Measurements from ENCODE around the gene ABCC6.
"Not testable (repeated sequence)": the region's sequence is repeated elsewhere in the genome, so short reads cannot be mapped to it uniquely, and the experiment has no call there.

Gene ABCC6

DNA sequence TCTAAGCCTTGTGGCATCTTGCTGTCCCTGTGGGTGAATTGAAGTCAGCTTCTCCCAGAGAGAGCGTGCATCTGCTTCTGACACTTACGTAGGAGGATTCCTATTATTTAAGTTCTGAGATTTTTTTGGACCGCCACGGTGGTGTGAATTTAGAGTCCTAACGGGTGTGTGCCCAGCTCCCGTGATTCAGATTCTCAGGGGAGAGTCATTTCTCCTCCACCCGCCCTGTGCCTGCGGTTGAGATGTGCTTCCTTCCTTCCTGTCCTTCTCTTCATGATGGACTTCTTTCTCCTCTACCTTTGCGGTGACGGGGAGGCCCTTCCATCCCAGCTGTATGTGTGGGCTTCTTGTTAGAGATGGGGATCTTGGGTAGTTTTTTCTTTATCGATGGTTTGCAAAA lies 20.6 kb upstream of the ABCC6 start:
- CTCF ChIA-PET; POLR2A ChIA-PET (ENCODE audit: low non-redundant PET); H3K27ac ChIP-seq; DNase-seq (ENCODE audit: low spot score): not testable (repeated sequence)

DNA sequence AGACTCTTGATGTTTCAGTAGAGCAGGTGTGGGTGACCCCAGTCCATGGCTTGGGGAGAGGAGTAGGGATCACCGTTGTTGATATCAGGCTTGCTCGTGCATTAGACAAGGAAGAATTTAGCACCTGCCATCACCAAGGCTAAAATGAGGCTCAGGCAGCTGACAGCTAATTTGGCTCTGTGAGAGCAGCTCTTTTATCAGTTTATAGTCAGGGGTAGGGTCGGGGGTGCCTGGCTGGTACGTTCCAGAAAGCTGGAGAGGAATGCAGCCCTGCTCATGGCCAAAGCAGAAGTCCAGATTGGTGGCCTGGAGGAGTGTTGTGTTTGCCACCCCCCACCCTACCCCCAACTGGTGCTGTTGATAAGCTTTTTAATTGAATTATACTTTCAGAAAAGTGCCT lies 17.4 kb upstream of the ABCC6 start:
- DNase-seq (ENCODE audit: low spot score); CTCF ChIA-PET; POLR2A ChIA-PET (ENCODE audit: low non-redundant PET); H3K27ac ChIP-seq: not testable (repeated sequence)

DNA sequence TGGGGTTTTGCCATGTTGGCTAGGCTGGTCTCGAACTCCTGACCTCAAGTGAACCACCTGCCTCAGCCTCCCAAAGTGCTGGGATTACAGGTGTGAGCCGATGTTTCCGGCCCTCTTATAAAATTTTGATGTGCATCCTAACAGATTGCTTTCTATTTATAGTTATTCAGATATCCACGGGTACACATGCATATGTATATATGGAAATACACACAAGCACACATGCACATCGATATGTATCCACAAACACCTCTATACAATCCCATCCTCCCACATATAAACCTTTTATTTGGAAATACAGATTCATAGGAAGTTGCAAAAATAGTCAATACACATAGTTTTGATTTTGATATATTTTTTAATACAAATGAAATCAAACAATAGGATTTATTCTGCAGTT lies 14.4 kb upstream of the ABCC6 start:
- H3K27ac ChIP-seq; CTCF ChIA-PET; DNase-seq (ENCODE audit: low spot score); POLR2A ChIA-PET (ENCODE audit: low non-redundant PET): not testable (repeated sequence)

DNA sequence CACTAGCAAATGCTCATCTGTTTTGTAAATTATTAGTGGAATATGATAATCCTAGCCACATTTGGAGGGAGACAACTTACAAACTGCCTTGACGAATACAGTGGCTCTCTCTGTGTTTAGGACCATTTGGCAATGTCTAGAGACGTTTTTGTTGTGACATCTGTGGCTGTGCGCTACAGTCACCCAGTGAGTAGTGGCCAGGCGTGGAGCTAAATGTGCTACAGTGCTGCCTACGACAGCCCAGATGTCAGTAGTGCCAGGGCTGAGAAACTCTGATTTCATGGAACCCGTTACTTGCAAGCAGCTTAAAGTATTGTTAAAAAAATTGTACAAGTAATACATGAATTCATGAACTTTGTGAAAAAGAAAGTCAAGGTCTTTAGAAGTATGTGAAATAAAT lies 13.8 kb upstream of the ABCC6 start:
- DNase-seq (ENCODE audit: low spot score); POLR2A ChIA-PET (ENCODE audit: low non-redundant PET); CTCF ChIA-PET; H3K27ac ChIP-seq: not testable (repeated sequence)

DNA sequence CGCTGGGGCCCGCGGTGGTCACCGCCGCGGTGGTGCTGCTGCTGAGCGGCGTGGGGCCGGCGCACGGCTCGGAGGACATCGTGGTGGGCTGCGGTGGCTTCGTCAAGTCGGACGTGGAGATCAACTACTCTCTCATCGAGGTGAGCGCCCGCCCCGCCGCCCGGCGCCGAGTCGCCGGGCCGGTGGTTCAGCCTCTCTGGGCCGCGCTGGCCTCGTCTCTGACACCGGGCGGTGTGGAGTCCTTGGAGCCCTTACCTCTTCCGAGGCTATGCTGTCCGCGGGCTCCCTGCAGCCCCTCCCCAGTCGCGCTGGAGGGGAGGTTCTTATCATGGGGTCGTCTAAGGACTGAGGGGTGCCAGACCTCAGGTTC lies 9.4 kb upstream of the ABCC6 start:
- H3K27ac ChIP-seq; POLR2A ChIA-PET (ENCODE audit: low non-redundant PET); DNase-seq (ENCODE audit: low spot score): not testable (repeated sequence)
- CTCF ChIA-PET: interaction anchor here (0.6 kb wide), 1 partner anchor 144 kb away, joined by 3 read pairs; no protein-coding TSS in a partner anchor

DNA sequence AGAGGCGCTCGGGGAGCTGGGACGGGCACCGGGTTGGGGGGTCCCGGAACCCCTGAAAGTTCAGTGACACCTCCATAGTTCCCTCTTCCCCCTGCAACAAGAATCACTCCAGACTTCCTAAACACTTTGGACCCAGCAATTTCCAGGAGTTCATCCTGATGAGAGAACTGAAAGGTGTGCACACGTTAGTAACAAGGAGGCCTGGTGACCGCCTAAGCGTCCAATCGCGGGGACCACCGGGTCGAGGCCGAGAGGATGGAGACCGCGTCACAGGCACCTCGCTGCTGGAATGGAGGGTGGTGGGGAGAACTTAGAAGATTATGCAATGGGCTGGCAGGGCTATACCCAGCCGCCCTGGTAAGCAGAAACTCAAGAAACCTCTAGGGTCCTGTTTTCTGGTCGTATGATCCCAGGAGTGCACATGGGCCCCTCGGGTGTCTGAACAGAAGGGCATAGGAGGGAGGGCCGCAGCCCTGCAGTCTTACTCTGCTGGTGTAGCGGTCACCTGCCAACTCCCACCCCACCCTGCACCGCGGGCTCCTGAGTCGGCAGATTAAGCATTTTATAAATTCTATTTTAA lies 458 bp upstream of the ABCC6 start:
- POLR2A ChIA-PET (ENCODE audit: low non-redundant PET); DNase-seq (ENCODE audit: low spot score); H3K27ac ChIP-seq; CTCF ChIA-PET: not testable (repeated sequence)

DNA sequence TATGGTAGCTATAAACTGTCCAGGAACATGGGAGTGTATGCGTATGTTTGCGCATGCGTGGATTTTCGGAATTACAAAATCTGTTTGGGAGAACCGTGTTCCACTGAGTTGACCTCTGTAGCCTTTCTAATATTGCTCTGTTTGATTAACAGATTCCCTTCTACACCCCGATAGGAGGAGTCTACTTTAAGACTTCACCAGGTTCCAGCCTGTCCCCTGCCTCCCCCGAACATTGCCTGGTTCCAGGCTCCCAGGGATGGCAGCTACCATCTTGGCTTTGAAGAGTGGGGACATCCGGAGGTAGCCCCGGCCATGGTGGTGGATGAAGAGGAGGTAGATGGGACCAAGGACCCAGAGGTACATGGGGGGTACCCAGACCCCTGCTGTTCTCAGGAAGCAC lies 1.9 kb downstream of the ABCC6 start:
- CTCF ChIA-PET; POLR2A ChIA-PET (ENCODE audit: low non-redundant PET); H3K27ac ChIP-seq; DNase-seq (ENCODE audit: low spot score): not testable (repeated sequence)

DNA sequence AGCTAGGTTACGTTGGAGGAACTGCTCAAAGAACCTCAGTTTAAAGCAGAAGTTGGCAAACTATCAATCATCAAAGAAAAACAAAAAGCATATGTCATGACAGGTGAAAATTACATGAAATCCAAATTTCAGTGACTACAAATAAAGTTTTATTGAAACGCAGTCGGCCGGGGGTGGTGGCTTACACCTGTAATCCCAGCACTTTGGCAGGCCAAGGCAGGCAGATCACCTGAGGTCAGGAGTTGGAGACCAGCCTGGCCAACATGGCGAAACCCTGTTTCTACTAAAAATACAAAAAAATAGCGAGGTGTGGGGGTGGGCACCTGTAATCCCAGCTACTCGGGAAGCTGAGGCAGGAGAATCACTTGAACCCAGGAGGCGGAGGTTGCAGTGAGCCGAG lies 2.8 kb downstream of the ABCC6 start:
- POLR2A ChIA-PET (ENCODE audit: low non-redundant PET); H3K27ac ChIP-seq; CTCF ChIA-PET; DNase-seq (ENCODE audit: low spot score): not testable (repeated sequence)

DNA sequence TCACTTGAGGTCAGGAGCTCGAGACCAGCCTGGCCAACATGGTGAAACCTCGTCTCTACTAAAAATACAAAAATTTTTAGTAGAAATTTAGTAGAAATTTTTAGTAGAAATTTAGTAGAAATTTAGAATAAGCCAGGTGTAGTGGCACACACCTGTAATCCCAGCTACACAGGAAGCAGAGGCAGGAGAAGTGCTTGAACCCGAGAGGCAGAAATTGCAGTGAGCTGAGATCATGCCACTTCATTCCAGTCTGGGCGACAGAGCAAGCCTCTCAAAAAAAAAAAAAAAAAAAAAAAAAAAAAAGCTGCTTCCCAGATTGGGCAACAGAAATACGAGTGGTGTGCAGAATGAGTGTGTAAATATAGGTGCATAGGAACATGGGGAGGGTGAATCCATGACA lies 4.5 kb downstream of the ABCC6 start:
- POLR2A ChIA-PET (ENCODE audit: low non-redundant PET); H3K27ac ChIP-seq; CTCF ChIA-PET; DNase-seq (ENCODE audit: low spot score): not testable (repeated sequence)

DNA sequence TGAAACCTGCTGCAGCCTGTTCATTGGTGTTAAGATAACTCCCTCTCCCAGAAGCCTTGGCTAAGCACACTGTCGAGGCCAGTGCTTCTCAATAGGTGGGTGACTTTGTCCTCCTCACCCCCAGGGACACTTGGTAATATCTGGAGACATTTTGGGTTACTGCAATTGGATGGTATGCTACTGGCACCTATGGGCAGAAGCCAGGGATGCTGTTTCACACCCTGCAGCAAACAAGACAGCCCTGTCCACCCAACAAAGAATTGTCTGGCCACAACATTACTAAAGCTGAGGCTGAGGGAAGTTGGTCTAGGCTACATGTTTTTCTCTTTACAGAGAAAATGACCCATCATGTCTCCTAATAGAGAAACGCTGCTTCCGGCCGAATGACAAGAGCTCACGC lies 4.9 kb downstream of the ABCC6 start:
- DNase-seq (ENCODE audit: low spot score); CTCF ChIA-PET; H3K27ac ChIP-seq; POLR2A ChIA-PET (ENCODE audit: low non-redundant PET): not testable (repeated sequence)

DNA sequence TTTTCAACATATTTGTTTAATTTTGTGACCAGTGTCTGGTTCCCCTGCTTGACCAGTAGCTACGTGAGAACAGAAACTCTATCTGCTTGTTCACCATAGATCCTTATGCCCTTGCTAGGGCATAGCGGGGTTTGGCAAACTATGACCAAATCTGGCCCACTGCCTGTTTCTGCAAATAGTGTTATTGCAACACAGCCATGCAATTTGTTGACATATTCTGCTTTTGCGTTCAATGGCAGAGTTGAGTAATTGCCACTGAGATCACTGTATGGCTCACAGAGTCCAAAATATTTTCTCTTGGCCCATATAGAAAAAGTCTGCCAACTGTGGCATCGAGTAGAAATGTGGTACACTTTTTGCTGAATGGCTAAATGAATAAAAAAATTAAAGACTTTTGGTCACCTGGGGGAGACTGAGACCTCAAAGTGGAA lies 9.4 kb downstream of the ABCC6 start:
- H3K27ac ChIP-seq; CTCF ChIA-PET; DNase-seq (ENCODE audit: low spot score); POLR2A ChIA-PET (ENCODE audit: low non-redundant PET): not testable (repeated sequence)

DNA sequence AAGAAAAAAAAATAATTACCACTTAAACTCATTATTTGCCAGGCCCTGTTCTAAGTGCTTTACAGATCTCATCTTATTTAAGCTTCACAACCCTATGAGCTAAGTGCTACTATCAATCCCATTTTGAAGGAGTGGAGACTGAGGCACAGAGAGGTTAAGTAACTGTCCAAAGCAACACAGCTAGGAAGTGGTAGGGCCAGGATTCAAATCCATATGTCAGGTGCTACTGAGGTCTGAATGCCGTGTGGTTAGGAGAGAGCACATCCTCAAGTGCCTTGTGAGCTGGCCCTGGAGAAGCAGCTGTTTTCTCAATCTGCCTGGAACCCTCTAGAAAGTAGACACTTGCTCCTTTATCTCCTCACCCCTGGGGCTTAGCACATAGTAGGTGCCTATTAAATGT lies 11.9 kb downstream of the ABCC6 start:
- CTCF ChIA-PET; POLR2A ChIA-PET (ENCODE audit: low non-redundant PET): not testable (repeated sequence)

DNA sequence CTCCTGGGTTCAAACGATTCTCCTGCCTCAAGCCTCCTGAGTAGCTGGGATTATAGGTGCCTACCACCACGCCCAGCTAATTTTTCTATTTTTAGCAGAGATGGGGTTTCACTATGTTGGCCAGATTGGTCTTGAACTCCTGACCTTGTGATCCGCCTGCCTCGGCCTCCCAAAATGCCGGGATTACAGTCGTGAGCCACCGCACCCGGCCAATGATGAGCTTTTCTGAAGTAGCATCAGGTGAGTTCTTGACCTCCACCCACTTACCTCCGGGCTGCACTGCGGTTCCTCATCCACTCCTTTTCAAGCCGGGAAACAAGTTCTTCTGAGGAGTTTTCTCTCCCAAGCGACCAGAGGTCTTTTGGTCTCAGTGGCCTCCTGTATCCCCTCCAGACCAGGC lies 14.8 kb downstream of the ABCC6 start:
- POLR2A ChIA-PET (ENCODE audit: low non-redundant PET): not testable (repeated sequence)

More for the DNA sequence above, 11.9 kb downstream of the ABCC6 start:
- DNase-seq (ENCODE audit: low spot score); H3K27ac ChIP-seq: not testable (repeated sequence)

DNA sequence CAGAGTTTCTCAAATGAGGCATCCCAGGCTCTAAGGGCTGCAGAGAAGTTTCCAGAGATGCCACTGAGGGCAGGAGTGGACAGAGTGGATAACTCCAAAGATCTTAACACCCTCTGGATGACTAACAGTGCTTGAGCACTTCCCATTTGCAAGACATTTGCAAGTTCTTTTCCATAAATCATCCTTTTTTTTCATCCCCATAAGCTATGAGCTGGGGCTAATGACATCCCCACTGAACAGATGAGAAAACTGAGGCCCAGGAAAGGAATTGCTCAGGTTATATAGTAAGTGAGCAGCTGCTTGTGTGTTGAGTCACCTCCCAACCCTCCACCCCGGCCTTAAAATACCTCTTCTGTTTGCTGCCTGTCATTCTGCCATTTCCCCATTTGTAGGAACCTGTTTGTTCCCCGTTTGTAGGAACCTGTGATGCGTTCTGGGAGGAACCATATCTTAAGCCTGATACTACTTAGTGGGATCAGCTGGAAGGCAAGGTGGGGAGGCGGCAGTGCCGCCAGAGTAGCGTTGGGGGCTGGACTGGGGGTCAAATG lies 15.4 kb downstream of the ABCC6 start:
- H3K27ac ChIP-seq; POLR2A ChIA-PET (ENCODE audit: low non-redundant PET); CTCF ChIA-PET; DNase-seq (ENCODE audit: low spot score): not testable (repeated sequence)

More for the DNA sequence above, 14.8 kb downstream of the ABCC6 start:
- DNase-seq (ENCODE audit: low spot score); H3K27ac ChIP-seq; CTCF ChIA-PET: not testable (repeated sequence)

DNA sequence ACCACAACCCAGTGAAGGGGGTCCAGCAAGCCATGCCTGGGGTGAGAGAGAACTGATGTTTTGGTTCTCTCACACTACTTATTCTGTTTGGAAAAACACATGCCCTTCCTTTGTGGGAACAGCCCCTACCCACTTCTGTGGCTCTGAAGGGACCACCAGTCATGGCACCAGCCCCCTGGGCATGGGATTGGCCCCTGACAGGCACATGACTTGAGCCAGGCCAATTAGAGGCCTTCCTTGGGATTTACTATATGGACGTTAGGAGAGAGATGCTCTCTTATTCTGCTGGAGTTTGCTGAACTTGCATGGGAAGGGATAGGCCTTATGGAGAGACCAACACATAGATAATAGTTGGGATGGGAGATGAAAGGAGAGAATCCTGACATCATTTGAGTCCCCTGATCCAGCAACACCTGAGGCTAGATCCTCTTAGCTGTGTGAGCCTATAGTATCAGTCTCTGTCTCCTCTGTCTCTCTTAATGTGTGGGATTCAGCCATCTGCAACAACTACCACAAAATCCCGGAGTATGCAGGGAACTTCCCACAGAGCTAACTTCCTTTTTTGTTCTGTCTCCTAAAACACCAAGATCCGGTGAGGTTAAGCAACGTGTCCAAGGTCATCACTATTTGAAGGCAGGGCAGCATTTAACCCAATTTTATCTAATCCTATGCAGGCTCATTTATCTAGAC lies 16.1 kb downstream of the ABCC6 start:
- CTCF ChIA-PET: interaction anchor here (0.5 kb wide), 1 partner anchor 440 kb away, joined by 4 read pairs; no protein-coding TSS in a partner anchor
- DNase-seq (ENCODE audit: low spot score); POLR2A ChIA-PET (ENCODE audit: low non-redundant PET); H3K27ac ChIP-seq: not testable (repeated sequence)

DNA sequence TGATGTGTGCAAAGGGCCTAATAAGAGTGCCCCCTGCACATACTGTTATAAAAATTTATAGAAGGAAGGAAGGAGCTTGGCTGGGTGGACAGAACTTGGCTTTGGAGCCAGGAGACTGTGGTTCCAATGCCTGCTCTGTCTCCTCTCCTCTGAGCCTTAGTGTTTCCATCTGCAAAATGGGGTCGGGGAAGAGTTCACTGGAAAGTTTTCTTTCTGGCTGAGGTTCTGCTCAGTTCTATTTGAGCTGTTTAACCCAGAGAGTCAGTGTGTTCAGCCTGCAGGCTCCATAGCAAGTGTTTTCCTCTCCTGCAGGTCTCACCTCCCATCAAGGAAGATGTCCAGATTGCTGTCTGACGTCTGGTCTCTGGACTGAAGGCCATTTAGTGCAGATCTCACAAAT lies 17.4 kb downstream of the ABCC6 start:
- H3K27ac ChIP-seq; DNase-seq (ENCODE audit: low spot score); POLR2A ChIA-PET (ENCODE audit: low non-redundant PET); CTCF ChIA-PET: not testable (repeated sequence)

DNA sequence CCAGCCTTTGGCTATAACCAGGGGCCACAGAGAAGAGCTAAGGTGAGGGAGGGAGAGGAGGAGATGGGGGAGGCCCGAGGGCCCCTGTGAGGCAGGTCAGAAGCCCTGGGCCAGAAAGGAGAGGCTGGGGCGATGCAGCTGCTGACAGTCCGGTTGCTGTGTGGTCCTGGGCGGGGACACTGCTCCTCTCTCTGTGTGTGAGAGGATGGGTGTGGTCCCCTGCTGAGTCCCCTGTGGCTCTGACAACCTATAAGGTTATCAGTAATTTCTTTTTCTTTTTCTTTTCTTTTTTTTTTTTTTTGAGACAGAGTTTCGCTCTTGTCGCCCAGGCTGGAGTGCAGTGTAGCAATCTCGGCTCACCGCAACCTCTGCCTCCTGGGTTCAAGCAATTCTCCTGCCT lies 18.7 kb downstream of the ABCC6 start:
- H3K27ac ChIP-seq; POLR2A ChIA-PET (ENCODE audit: low non-redundant PET); DNase-seq (ENCODE audit: low spot score): not testable (repeated sequence)
- CTCF ChIA-PET: interaction anchor here (0.7 kb wide), 1 partner anchor 52 kb away, joined by 9 read pairs; no protein-coding TSS in a partner anchor

DNA sequence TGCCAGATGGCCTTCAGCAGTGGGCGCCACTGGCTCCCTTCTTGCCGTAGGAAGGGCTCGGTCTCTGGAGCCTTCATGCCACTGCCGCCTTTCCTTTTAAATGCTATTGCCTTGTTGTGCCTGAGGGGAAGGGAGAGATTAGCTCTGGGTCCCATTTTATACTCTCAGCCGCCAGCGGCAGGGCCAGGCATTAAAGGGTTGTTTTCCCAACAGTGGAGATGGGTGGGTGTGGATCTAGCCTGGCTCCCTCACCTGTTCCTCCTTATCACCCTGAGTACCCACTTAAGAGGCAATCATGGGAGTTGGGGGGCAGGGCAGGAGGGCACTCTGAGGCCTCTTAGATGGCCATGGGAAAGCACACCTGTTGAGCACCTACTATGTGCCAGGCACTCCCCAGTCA lies 19.8 kb downstream of the ABCC6 start:
- DNase-seq (ENCODE audit: low spot score); POLR2A ChIA-PET (ENCODE audit: low non-redundant PET); CTCF ChIA-PET; H3K27ac ChIP-seq: not testable (repeated sequence)
